H1 (cell line): Measurements from ENCODE around the gene PCED1B. TPM values are rescaled to one million over a fixed set of nuclear protein-coding genes. Genes with fewer than 3 reads are reported as not detected.

ENCODE experiments used
- CTCF ChIA-PET: fragments of 300-600 bp; sonication (Branson Sonifier 250); formaldehyde crosslinking; loops from one replicate; lab custom pipeline; 2021; ENCODE audit not compliant: partially characterized antibody; lab: Charles Lee
- POLR2A ChIA-PET: fragments of 300-600 bp; sonication (Branson Sonifier 250); formaldehyde crosslinking; loops from one replicate; lab custom pipeline; 2021; ENCODE audit warnings: inconsistent platforms; ENCODE audit not compliant: partially characterized antibody; lab: Charles Lee
- DNase-seq, 2 experiments: peaks; one replicate each; pipeline versions ENCODE4 v3.0.0 to v3.0.0-alpha.2; 2010 to 2022; ENCODE audit warnings: low spot score in 2 of 2, low read depth in 1 of 2, mixed read lengths in 1 of 2
- FAIRE-seq: peaks from 2 replicates; lab custom pipeline; 2011; peaks lifted over from hg19 to GRCh38; lab: Jason Lieb, UNC
- H2AFZ ChIP-seq: 2 replicates; pipeline ENCODE4 v1.8.1; 2012; ENCODE audit warnings: low read length, inconsistent platforms
- H2AK5ac ChIP-seq: 2 replicates; pipeline ENCODE4 v1.6.1; 2013; ENCODE audit warnings: low read depth, low read length
- H2BK120ac ChIP-seq: replicated peaks from 2 replicates; pipeline ENCODE3; 2013; ENCODE audit warnings: low read depth, low read length, inconsistent platforms
- H2BK12ac ChIP-seq: 2 replicates; pipeline ENCODE4 v1.6.1; 2013; ENCODE audit warnings: low read depth, low read length
- H2BK15ac ChIP-seq: 2 replicates; pipeline ENCODE4 v1.6.1; 2013; ENCODE audit warnings: low read length
- H2BK20ac ChIP-seq: 2 replicates; pipeline ENCODE4 v1.6.1; 2013; ENCODE audit warnings: low read length
- H2BK5ac ChIP-seq: 2 replicates; pipeline ENCODE4 v1.6.1; 2013; ENCODE audit warnings: low read depth, low read length
- H3K14ac ChIP-seq: 2 replicates; pipeline ENCODE4 v1.6.1; 2013; ENCODE audit warnings: inconsistent platforms; ENCODE audit not compliant: insufficient read length
- H3K18ac ChIP-seq: 2 replicates; pipeline ENCODE4 v1.6.1; 2013; ENCODE audit warnings: low read length; ENCODE audit errors: extremely low read depth
- H3K23ac ChIP-seq: 2 replicates; pipeline ENCODE4 v1.6.1; 2013; ENCODE audit warnings: inconsistent platforms; ENCODE audit not compliant: insufficient read length
- H3K23me2 ChIP-seq: 2 replicates; pipeline ENCODE4 v1.6.1; 2013; ENCODE audit warnings: low read depth, low read length
- H3K27ac ChIP-seq: 2 replicates; pipeline ENCODE4 v1.6.1; 2011; ENCODE audit warnings: low read depth, low read length, inconsistent platforms
- H3K27me3 ChIP-seq, 4 experiments: replicated peaks in 1 of 4; 1 replicate in 1 of 4; 2 replicates in 3 of 4; pipeline versions ENCODE4 v1.6.1 to v1.8.1; 2011 to 2013; ENCODE audit warnings: low read length in 3 of 4, mild to moderate bottlenecking in 3 of 4, inconsistent platforms in 2 of 4, mixed read lengths in 2 of 4, moderate library complexity in 1 of 4; ENCODE audit not compliant: control insufficient read depth in 3 of 4, insufficient read depth in 3 of 4; ENCODE audit errors: extremely low read depth in 1 of 4
- H3K36me3 ChIP-seq, 4 experiments: 2 replicates each; pipeline versions ENCODE4 v1.6.1 to v1.8.1; 2011 to 2013; ENCODE audit warnings: mild to moderate bottlenecking in 4 of 4, low read length in 3 of 4, moderate library complexity in 2 of 4, control low read depth in 1 of 4, inconsistent platforms in 1 of 4; ENCODE audit not compliant: insufficient read depth in 4 of 4, control insufficient read depth in 2 of 4
- H3K4ac ChIP-seq: replicated peaks from 2 replicates; pipeline ENCODE3; 2013; ENCODE audit warnings: low read length, low read depth, mixed read lengths, inconsistent platforms; ENCODE audit not compliant: insufficient read length
- H3K4me1 ChIP-seq, 4 experiments: replicated peaks in 1 of 4; 1 replicate in 1 of 4; 2 replicates in 3 of 4; pipeline versions ENCODE4 v1.6.1 to v1.8.1; 2011 to 2013; ENCODE audit warnings: low read length in 3 of 4, inconsistent platforms in 2 of 4, mixed read lengths in 1 of 4; ENCODE audit not compliant: insufficient read depth in 4 of 4, control insufficient read depth in 3 of 4
- H3K4me2 ChIP-seq, 2 experiments: 2 replicates each; pipeline versions ENCODE4 v1.6.1 to v1.8.1; 2011 to 2013; ENCODE audit warnings: low read depth in 2 of 2, low read length in 2 of 2, control low read depth in 1 of 2, inconsistent platforms in 1 of 2, mild to moderate bottlenecking in 1 of 2; ENCODE audit not compliant: insufficient read depth in 1 of 2
- H3K4me3 ChIP-seq, 4 experiments: fragments of 200-600, 300-600 bp in 1 of 4; sonication (generic), shearing (Covaris generic), sonication (Bioruptor Twin) in 1 of 4; 2 replicates each; pipeline versions ENCODE4 v1.5.1 to v1.8.1; 2011 to 2016; ENCODE audit warnings: low read length in 4 of 4, low read depth in 3 of 4, control low read depth in 2 of 4, inconsistent platforms in 2 of 4, mild to moderate bottlenecking in 2 of 4, mixed read lengths in 1 of 4, moderate library complexity in 1 of 4; ENCODE audit not compliant: insufficient read depth in 2 of 4; ENCODE audit errors: extremely low read depth in 1 of 4
- H3K56ac ChIP-seq: replicated peaks from 2 replicates; pipeline ENCODE3; 2013; ENCODE audit warnings: low read depth, mild to moderate bottlenecking, mixed read lengths, low read length, inconsistent platforms; ENCODE audit not compliant: insufficient read length
- H3K79me1 ChIP-seq: 2 replicates; pipeline ENCODE4 v1.6.1; 2013; ENCODE audit warnings: low read depth, low read length, control low read depth
- H3K79me2 ChIP-seq, 2 experiments: 2 replicates each; pipeline versions ENCODE4 v1.6.1 to v1.8.1; 2012 to 2013; ENCODE audit warnings: low read length in 2 of 2, mild to moderate bottlenecking in 2 of 2, inconsistent platforms in 1 of 2; ENCODE audit not compliant: insufficient read depth in 2 of 2, control insufficient read depth in 1 of 2
- H3K9ac ChIP-seq, 4 experiments: replicated peaks in 1 of 4; 1 replicate in 1 of 4; 2 replicates in 3 of 4; pipeline versions ENCODE4 v1.6.1 to v1.8.1; 2011 to 2013; ENCODE audit warnings: low read depth in 3 of 4, low read length in 3 of 4, control low read depth in 2 of 4, mild to moderate bottlenecking in 2 of 4, moderate library complexity in 2 of 4, inconsistent platforms in 1 of 4; ENCODE audit errors: extremely low read depth in 1 of 4
- H3K9me3 ChIP-seq, 2 experiments: 2 replicates each; pipeline versions ENCODE4 v1.6.1 to v1.8.1; 2012 to 2013; ENCODE audit warnings: mild to moderate bottlenecking in 2 of 2, moderate library complexity in 2 of 2, control low read depth in 1 of 2, inconsistent platforms in 1 of 2, low read depth in 1 of 2, low read length in 1 of 2, mixed read lengths in 1 of 2; ENCODE audit not compliant: insufficient read depth in 2 of 2
- H4K20me1 ChIP-seq, 2 experiments: replicated peaks in 1 of 2; 2 replicates each; pipeline versions ENCODE3 to v1.8.1; 2011 to 2013; ENCODE audit warnings: inconsistent platforms in 2 of 2, low read length in 2 of 2, mild to moderate bottlenecking in 1 of 2; ENCODE audit not compliant: insufficient read depth in 2 of 2, control insufficient read depth in 1 of 2
- H4K5ac ChIP-seq: 2 replicates; pipeline ENCODE4 v1.6.1; 2013; ENCODE audit warnings: low read length, low read depth, mixed read lengths, inconsistent platforms; ENCODE audit not compliant: insufficient read length
- H4K8ac ChIP-seq: 2 replicates; pipeline ENCODE4 v1.8.0; 2013; ENCODE audit warnings: mild to moderate bottlenecking, moderate library complexity, low read length, inconsistent platforms; ENCODE audit not compliant: insufficient read depth; ENCODE audit errors: extremely low read depth
- H4K91ac ChIP-seq: replicated peaks from 2 replicates; pipeline ENCODE3; 2013; ENCODE audit warnings: low read length, mixed read lengths, inconsistent platforms; ENCODE audit not compliant: insufficient read length
- ASH2L ChIP-seq: fragments of 200-600, 300-600 bp; sonication (generic); IDR thresholded peaks from one replicate; pipeline ENCODE4 v1.7.1; 2017; ENCODE audit warnings: low read length
- EZH2 ChIP-seq: fragments of 200-600 bp; sonication (generic); IDR thresholded peaks from 2 replicates; pipeline ENCODE4 v1.7.1; 2012; ENCODE audit warnings: low read depth, mild to moderate bottlenecking, moderate library complexity, low read length, inconsistent platforms; ENCODE audit not compliant: severe bottlenecking
- FOSL1 ChIP-seq: IDR thresholded peaks from 2 replicates; pipeline ENCODE4 v1.6.1; 2011; ENCODE audit warnings: mild to moderate bottlenecking, low read depth, low read length, moderate library complexity; ENCODE audit not compliant: insufficient read depth
- TCF12 ChIP-seq: IDR thresholded peaks from 2 replicates; pipeline ENCODE4 v1.6.1; 2011; ENCODE audit warnings: low read depth, mild to moderate bottlenecking, low read length
- WGBS, 2 experiments: shearing (Covaris generic) in 1 of 2; methylation state at CpG; one replicate each; pipeline versions ENCODE4 v1.1.6 to v1.1.7; 2013 to 2015; ENCODE audit warnings: low lambda C conversion rate in 2 of 2, mixed read lengths in 2 of 2, inconsistent platforms in 1 of 2, low coverage in 1 of 2, missing lambda C conversion rate in 1 of 2; ENCODE audit not compliant: insufficient replicate concordance in 2 of 2, insufficient coverage in 1 of 2, insufficient read length in 1 of 2; ENCODE audit errors: extremely low coverage in 1 of 2, missing lambda C conversion rate in 1 of 2; 5-methylcytosine and 5-hydroxymethylcytosine counted together
- polyA plus RNA-seq, 7 experiments: library from polyadenylated mRNA; depleted of rRNA in 3 of 7; stranded (reverse) in 5 of 7; unstranded in 2 of 7; fragments of >200 nt in 5 of 7; fragments of 200-250 nt in 2 of 7; gene quantifications; 1 replicate in 5 of 7; 2 replicates in 1 of 7; 4 replicates in 1 of 7; pipeline versions ENCODE4 v1.2.1 to v1.2.3, GENCODE V29; 2011 to 2013; ENCODE audit warnings: missing spikeins in 2 of 7, mixed read lengths in 2 of 7
- total RNA-seq: library from RNA; stranded (reverse); fragmentation: NEBNext Ultra II Directional; extraction: Animal tissue kit (Norgen Biotek cat#: 25700); gene quantifications from 2 replicates; pipeline ENCODE4 v1.2.1, GENCODE V29; 2021

Gene PCED1B
- total and polyA plus RNA-seq, 2 of the 8 experiments (the other 6 are each of a cell fraction or from before 2014, with no cell fraction given), result 4.7 to 5.4 TPM

DNA sequence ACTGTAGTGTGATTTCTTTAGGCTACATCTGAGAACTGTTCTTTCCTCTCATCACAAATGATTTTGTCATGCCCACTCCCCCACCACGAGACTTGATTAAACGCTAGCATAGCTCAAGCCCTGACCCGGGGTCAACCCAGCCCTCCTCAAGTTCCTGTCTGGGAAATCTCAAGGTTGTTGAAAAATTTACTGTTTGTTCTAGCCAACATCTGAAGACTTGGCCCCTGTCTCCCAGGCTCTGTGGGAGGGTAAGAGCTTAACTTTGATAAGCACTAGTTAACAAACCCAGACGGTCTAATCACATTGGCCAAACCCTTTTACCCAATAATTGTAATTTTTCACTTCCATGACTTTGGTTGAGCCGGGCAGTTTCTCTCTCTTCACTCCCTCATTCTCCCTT is 86.5 kb downstream of the PCED1B start:
- CTCF ChIA-PET, result interaction anchor here (0.8 to 2.3 kb wide), 5 partner anchors 17 to 133 kb away, joined by 3 to 7 read pairs (median 4); no protein-coding TSS in a partner anchor
- no peaks in the 10 kb centered on the region for H3K23me2 ChIP-seq
- no peaks in the 10 kb centered on the region for H3K27me3 ChIP-seq
- WGBS, 2 experiments, result 94% methylated on average over 5 of the region's 5 CpGs; no CpG with 5 or more reads in 1 of the 2 experiments
- no peak overlapping the region for H3K4ac ChIP-seq
- H3K56ac ChIP-seq, result no peak overlapping the region
- H2BK12ac ChIP-seq, result no peak overlapping the region
- H2BK20ac ChIP-seq, result no peak overlapping the region
- no peak overlapping the region for H2BK15ac ChIP-seq
- H3K79me2 ChIP-seq, result no peaks in the 10 kb centered on the region
- peaks cover 0 to 2% (median 0%) of the 10 kb centered on the region in 4 experiments; a peak in 1 of 8 replicates for H3K36me3 ChIP-seq
- DNase-seq, result no peak
- H3K4me3 ChIP-seq, result no peak overlapping the region
- TF ChIP-seq FOSL1 (no peak), EZH2 (no peak), TCF12 (no peak), ASH2L (no peak)
- TF ChIP-seq, all 59 proteins: peak for 0
- no peak overlapping the region for H2BK120ac ChIP-seq
- H4K8ac ChIP-seq, result no peak overlapping the region
- no peak overlapping the region for H2BK5ac ChIP-seq
- no peaks in the 10 kb centered on the region for H3K4me1 ChIP-seq
- H3K4me2 ChIP-seq, result no peak overlapping the region
- H3K23ac ChIP-seq, result no peak overlapping the region
- no peak overlapping the region for H3K27ac ChIP-seq
- H3K18ac ChIP-seq, result no peak overlapping the region
- POLR2A ChIA-PET, result no interaction called here
- no peaks in the 10 kb centered on the region for H4K20me1 ChIP-seq
- H4K91ac ChIP-seq, result no peak overlapping the region
- no peak overlapping the region for H2AK5ac ChIP-seq
- H3K9ac ChIP-seq, result no peak overlapping the region
- H3K14ac ChIP-seq, result no peak overlapping the region
- H4K5ac ChIP-seq, result no peak overlapping the region
- no peak overlapping the region for H2AFZ ChIP-seq
- H3K9me3 ChIP-seq, result peaks cover 0 to 3% of the 10 kb centered on the region in 2 experiments; a peak in 1 of 4 replicates
- H3K79me1 ChIP-seq, result no peaks in the 10 kb centered on the region
- FAIRE-seq, result no peak
